Muscle of leg (tissue), 11 donors: Measurements from ENCODE around the gene PKD1L1. TPM values are rescaled to one million over a fixed set of nuclear protein-coding genes. Genes with fewer than 3 reads are reported as not detected.
A peak's percentile ranks its signal among the peaks of the same experiment; 100 is the strongest.

Experiments
- DNase-seq: peaks from one replicate; pipeline ENCODE4 v3.0.0; 2013
- H3K27ac ChIP-seq: one replicate; pipeline ENCODE4 v1.5.1; 2013; ENCODE audit warnings: mild to moderate bottlenecking, low read length, control low read depth
- H3K27me3 ChIP-seq: one replicate; pipeline ENCODE4 v1.6.1; 2013; ENCODE audit warnings: low read length; ENCODE audit not compliant: control insufficient read depth, insufficient read depth
- H3K36me3 ChIP-seq: one replicate; pipeline ENCODE4 v1.6.1; 2013; ENCODE audit warnings: low read length; ENCODE audit not compliant: control insufficient read depth, insufficient read depth
- H3K4me1 ChIP-seq: one replicate; pipeline ENCODE4 v1.6.1; 2013; ENCODE audit warnings: low read length; ENCODE audit not compliant: control insufficient read depth, insufficient read depth
- H3K4me3 ChIP-seq: one replicate; pipeline ENCODE4 v1.5.1; 2013; ENCODE audit warnings: low read length, control low read depth
- H3K9me3 ChIP-seq: replicated peaks from 2 replicates; pipeline ENCODE4 v1.6.1; 2013; ENCODE audit warnings: low read depth, low read length; ENCODE audit not compliant: control insufficient read depth
- WGBS: methylation state at CpG from one replicate; pipeline ENCODE4 v1.1.5; 2013; ENCODE audit warnings: missing lambda C conversion rate; ENCODE audit not compliant: insufficient coverage; 5-methylcytosine and 5-hydroxymethylcytosine counted together
- polyA plus RNA-seq, 8 donors: library from polyadenylated mRNA; unstranded; fragments of 120-200 nt; gene quantifications; one replicate each; pipeline versions ENCODE4 v1.2.1 to v1.2.3, GENCODE V29; 2013; ENCODE audit warnings: inconsistent platforms in 1 of 8, low replicate concordance in 1 of 8; ENCODE audit not compliant: insufficient read length in 8 of 8, insufficient read depth in 1 of 8
- total RNA-seq: library from RNA; stranded (reverse); fragments of 120-200 nt; gene quantifications from one replicate; pipeline ENCODE4 v1.2.4, GENCODE V29; 2013

Gene PKD1L1
- total and polyA plus RNA-seq, 9 donors: 0.27 to 1.9 (median 0.59) TPM

- no peak overlapping the region for H3K4me3 ChIP-seq
- H3K36me3 ChIP-seq: no peaks in the 10 kb centered on the region
- 31% methylated on average over 23 of the region's 25 CpGs for WGBS
- no peak overlapping the region for H3K27ac ChIP-seq
- H3K9me3 ChIP-seq: no peaks in the 10 kb centered on the region
- H3K4me1 ChIP-seq: peaks cover 5% of the 10 kb centered on the region
- H3K27me3 ChIP-seq: no peaks in the 10 kb centered on the region
- DNase-seq: no peak
These were observed 204.2 kb downstream of the PKD1L1 start for GRCh38 chr7:47743965-47744591.

GRCh38 chr7:47741984-47742383, 206.3 kb downstream of the PKD1L1 start:
- Histone ChIP-seq H3K4me3 (no peak overlapping the region), H3K27ac (no peak overlapping the region), H3K36me3 (no peaks in the 10 kb centered on the region), H3K9me3 (no peaks in the 10 kb centered on the region), H3K4me1 (peaks cover 15% of the 10 kb centered on the region), H3K27me3 (no peaks in the 10 kb centered on the region)
- DNase-seq: no peak
- 44% methylated on average over 3 of the region's 6 CpGs for WGBS

DNA sequence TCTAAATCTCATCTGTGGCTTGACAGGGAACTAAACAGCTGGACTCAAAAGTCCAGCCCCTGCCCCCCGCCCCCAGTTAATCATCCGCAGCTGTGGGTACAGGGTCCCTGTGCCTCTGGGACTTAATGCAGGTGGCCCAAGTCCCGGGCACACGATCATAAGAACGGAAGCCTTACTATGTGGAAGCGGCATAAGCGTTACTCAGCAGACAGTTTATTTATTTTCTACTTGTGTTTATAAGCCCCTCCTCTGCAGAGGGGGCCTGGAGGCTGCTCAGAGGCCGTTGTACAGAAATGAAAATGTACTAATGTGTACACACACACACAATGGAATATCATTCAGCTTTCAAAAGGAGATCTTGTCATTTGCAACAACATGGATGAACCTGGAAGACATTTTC, 208.4 kb downstream of the PKD1L1 start:
- H3K27me3 ChIP-seq: no peaks in the 10 kb centered on the region
- no peaks in the 10 kb centered on the region for H3K9me3 ChIP-seq
- H3K4me1 ChIP-seq: peaks cover 17% of the 10 kb centered on the region
- H3K4me3 ChIP-seq: no peak overlapping the region
- DNase-seq: no peak
- WGBS: 8% methylated on average over 5 of the region's 8 CpGs
- no peak overlapping the region for H3K27ac ChIP-seq
- no peaks in the 10 kb centered on the region for H3K36me3 ChIP-seq

DNA sequence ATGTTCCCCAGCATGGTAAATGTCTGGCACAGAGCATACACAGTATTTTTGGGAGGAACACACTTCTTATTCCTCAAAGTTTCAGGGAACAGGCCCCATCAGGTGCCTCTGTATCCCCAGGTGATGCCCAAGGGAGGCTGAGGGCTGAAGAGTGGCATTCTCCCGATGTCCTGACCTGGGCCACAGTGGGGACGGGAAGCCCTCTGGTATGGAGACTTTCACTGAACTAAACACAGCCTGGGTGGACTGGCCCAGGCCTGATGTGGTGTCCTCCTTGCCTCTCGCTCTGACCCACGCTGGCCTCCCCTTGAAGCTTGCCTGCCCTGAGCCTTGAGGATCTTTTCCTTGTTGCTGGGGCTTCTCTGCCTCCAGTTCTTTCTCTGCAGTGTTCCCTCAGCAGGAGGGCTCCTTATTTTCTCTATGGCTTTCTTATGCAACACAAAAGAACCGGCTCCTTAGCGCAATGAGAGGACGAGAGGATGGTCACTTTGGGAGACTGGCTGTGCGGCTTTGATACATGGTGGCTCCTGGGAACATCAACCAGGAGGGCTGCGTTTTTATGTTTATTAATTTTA, 208.9 kb downstream of the PKD1L1 start:
- WGBS: 73% methylated on average over 5 of the region's 9 CpGs
- Histone ChIP-seq H3K27ac (no peak overlapping the region), H3K9me3 (no peaks in the 10 kb centered on the region), H3K27me3 (no peaks in the 10 kb centered on the region), H3K4me3 (no peak overlapping the region), H3K4me1 (peaks cover 17% of the 10 kb centered on the region), H3K36me3 (no peaks in the 10 kb centered on the region)
- DNase-seq: no peak

GRCh38 chr7:47738563-47739166, 209.6 kb downstream of the PKD1L1 start:
- H3K27me3 ChIP-seq: no peaks in the 10 kb centered on the region
- 45% methylated on average over 4 of the region's 6 CpGs for WGBS
- no peaks in the 10 kb centered on the region for H3K36me3 ChIP-seq
- H3K4me1 ChIP-seq: peaks cover 11% of the 10 kb centered on the region
- no peaks in the 10 kb centered on the region for H3K9me3 ChIP-seq
- no peak for DNase-seq
- H3K27ac ChIP-seq: no peak overlapping the region
- no peak overlapping the region for H3K4me3 ChIP-seq

DNA sequence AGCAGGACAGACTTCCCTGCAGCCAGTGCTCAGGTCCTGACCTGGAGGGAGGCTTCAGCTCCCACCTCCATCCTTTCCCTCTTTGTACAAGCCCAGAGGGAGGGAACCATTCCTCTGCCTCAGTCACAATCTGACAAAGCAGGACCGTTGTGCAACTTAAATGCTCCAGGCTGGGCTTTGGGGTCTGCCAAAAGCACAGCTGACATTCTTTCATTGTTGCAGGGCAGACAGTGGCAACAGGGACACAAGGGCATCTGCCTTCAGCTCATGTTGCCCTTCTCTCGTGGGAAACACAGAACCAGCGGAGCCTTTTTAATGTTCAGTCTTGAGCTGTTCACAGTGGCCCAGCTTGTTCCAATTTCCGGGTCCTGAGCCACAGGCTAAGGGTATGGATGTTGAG, 210.7 kb downstream of the PKD1L1 start:
- peak; percentile 61 for DNase-seq
- H3K27ac ChIP-seq: no peak overlapping the region
- peaks cover 11% of the 10 kb centered on the region for H3K4me1 ChIP-seq
- no peaks in the 10 kb centered on the region for H3K9me3 ChIP-seq
- H3K4me3 ChIP-seq: no peak overlapping the region
- no peaks in the 10 kb centered on the region for H3K36me3 ChIP-seq
- WGBS: 69% methylated on average over 4 of the region's 4 CpGs
- peaks cover 2% of the 10 kb centered on the region for H3K27me3 ChIP-seq

DNA sequence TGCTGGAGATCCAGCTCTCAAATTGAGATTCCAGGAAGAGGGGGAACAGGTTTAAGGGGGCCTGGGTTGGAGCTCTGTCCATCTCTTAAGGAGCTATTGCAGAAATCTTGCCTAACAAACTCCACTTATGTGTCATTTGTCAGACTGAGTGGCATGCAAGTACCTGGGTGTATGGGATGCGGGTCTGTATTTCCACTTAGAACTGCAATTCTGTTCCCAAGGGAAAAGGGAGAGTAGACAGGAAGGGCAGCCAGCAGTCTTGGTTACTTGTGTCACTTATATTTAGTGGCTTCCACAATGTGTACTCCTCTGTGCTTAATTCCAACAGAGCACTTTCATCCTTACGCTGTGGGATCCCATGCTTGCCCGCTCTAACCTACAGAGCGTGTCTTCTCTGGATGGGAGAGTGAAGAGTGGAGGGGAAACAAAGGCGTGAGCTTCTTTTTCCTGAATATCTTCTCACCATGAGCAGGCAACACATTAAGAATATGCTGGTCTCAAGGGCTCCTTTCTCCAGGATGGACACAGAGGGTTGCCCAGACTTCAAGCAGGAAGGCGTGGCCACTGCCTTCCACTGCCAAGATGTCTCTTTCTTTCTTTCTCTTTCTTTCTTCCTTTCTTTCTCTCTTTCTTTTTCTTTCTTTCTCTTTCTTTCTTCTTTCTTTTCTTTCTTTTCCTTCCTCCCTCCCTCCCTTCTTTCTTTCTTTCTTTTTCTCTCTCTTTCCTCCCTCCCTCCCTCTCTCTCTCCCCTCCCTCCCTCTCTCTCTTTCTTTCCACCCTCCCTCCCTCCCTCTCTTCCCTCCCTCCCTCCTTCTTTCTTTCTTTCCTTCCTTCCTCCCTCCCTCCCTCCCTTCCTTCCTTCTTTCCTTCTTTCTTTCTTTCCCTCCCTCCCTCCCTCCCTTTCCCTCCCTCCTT, 212.6 kb downstream of the PKD1L1 start:
- WGBS: 94% methylated on average over 2 of the region's 6 CpGs
- H3K4me1 ChIP-seq: peaks cover 11% of the 10 kb centered on the region
- H3K27ac ChIP-seq: no peak overlapping the region
- no peaks in the 10 kb centered on the region for H3K36me3 ChIP-seq
- no peak for DNase-seq
- H3K27me3 ChIP-seq: peaks cover 2% of the 10 kb centered on the region
- no peak overlapping the region for H3K4me3 ChIP-seq
- no peaks in the 10 kb centered on the region for H3K9me3 ChIP-seq

GRCh38 chr7:47734949-47735291, 213.3 kb downstream of the PKD1L1 start:
- peaks cover 2% of the 10 kb centered on the region for H3K27me3 ChIP-seq
- H3K36me3 ChIP-seq: no peaks in the 10 kb centered on the region
- WGBS: no CpG with 5 or more reads among the region's 4 CpGs
- H3K27ac ChIP-seq: no peak overlapping the region
- no peak for DNase-seq
- peaks cover 11% of the 10 kb centered on the region for H3K4me1 ChIP-seq
- H3K4me3 ChIP-seq: no peak overlapping the region
- H3K9me3 ChIP-seq: no peaks in the 10 kb centered on the region

DNA sequence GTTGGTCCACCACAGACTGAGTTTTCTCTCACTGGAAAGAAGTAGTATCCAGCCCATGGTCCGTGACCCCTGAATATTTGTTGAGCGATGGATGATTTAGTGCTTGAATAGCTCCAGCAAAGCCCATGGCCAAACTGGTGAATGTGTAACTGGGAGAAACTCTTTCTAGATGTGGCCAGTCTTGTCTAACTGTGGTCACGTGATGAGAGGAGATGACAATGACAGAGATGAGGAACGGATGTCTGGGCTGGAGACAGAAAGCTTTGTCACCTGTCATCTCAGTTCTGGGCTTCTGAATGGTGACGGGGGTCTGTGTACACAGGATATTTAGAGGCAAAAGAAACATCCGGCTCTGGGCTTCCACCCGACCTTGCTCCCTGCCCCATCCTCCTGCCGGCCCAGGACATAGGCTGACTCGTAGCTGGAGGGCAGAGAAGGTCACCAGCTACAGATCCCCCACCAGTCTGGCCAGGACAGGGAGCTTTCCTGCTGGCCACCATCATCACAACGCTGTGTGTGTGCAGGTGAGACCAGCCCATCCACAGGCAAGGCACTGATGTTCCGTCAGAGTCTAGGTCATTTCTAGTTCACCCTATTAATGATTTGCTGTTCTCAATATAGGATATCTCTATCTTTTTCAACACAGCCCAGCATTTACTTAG, 213.8 kb downstream of the PKD1L1 start:
- WGBS: 77% methylated on average over 6 of the region's 11 CpGs
- no peak for DNase-seq
- H3K4me1 ChIP-seq: peaks cover 11% of the 10 kb centered on the region

More for the DNA sequence above, 213.8 kb downstream of the PKD1L1 start:
- Histone ChIP-seq H3K4me3 (no peak overlapping the region), H3K36me3 (no peaks in the 10 kb centered on the region), H3K27ac (no peak overlapping the region), H3K9me3 (no peaks in the 10 kb centered on the region), H3K27me3 (peaks cover 2% of the 10 kb centered on the region)
